MM.1S (cell line): ENCODE measurements around the gene TNFRSF25.

Source experiments
- CTCF ChIP-seq: fragments of 300-600 bp; sonication (generic); IDR thresholded peaks from 2 replicates; pipeline ENCODE4 v1.5.1; 2016; ENCODE audit warnings: antibody characterized with exemption, low read length, mixed read lengths
- EZH2 ChIP-seq: fragments of 300-600 bp; sonication (generic); optimal IDR thresholded peaks from 2 replicates; pipeline ENCODE3; 2017; ENCODE audit warnings: low read depth, mild to moderate bottlenecking, antibody characterized with exemption, low read length, mixed read lengths

- TF ChIP-seq CTCF (no peak), EZH2 (no peak)
These were observed 50.9 kb downstream of the TNFRSF25 start for GRCh38 chr1:6414881-6415626.
